Measurements from ENCODE around the gene GRM8. TPM values are rescaled to one million over a fixed set of nuclear protein-coding genes. Genes with fewer than 3 reads are reported as not detected.

The GRM8 gene
- total and polyA plus RNA-seq, 9 of the 15 experiments (the other 6 are each of a cell fraction or from before 2014, with no cell fraction given) = 0.13 TPM; not detected in 7

GRCh38 chr7:126700807-126701604 is 551.7 kb downstream of the GRM8 start (continued):
- TF ChIP-seq ID3 (CRISPR knock-in tag; IDR thresholded peaks at IDR 0.05) (no peak), ID3 (tag; IDR thresholded peaks at IDR 0.05) (no peak), ZBTB9 (CRISPR knock-in tag; IDR thresholded peaks at IDR 0.05) (no peak), EGR1 (conservative IDR thresholded peaks at IDR 0.05) (peak; percentile 74), ZNF780A (CRISPR knock-in tag; IDR thresholded peaks at IDR 0.05) (no peak), ZKSCAN3 (CRISPR knock-in tag; IDR thresholded peaks at IDR 0.05) (no peak), JUNB (CRISPR knock-in tag; conservative IDR thresholded peaks at IDR 0.05) (no peak), ARID4B (CRISPR knock-in tag; IDR thresholded peaks at IDR 0.05) (no peak), CREB1 (IDR thresholded peaks at IDR 0.05) (peak; percentile 73), CREB1 (CRISPR knock-in tag; IDR thresholded peaks at IDR 0.05) (no peak), HNRNPUL1 (IDR thresholded peaks at IDR 0.05; ENCODE audit: low read length) (no peak), HOMEZ (CRISPR knock-in tag; IDR thresholded peaks at IDR 0.05) (no peak), VEZF1 (CRISPR knock-in tag; IDR thresholded peaks at IDR 0.05) (peak; percentile 80), KAT7 (CRISPR knock-in tag; IDR thresholded peaks at IDR 0.05; ENCODE audit: borderline replicate concordance) (no peak), ZNF764 (CRISPR knock-in tag; IDR thresholded peaks at IDR 0.05; ENCODE audit: low read depth) (no peak), ZNF408 (CRISPR knock-in tag; IDR thresholded peaks at IDR 0.05; ENCODE audit: low read depth) (no peak), IRF9 (tag; IDR thresholded peaks at IDR 0.05) (no peak), ZEB2 (IDR thresholded peaks at IDR 0.05) (peak; percentile 71; the same call in 1 of the 2 replicates)

Measured in K562 (cell line).